HL-60 (cell line): ENCODE results near the gene SLIT1.

Experiments
- DNase-seq, 2 experiments: peaks; one replicate each; pipeline ENCODE4 v3.0.0-alpha.2; 2010 to 2020; ENCODE audit warnings: low read depth in 1 of 2, low spot score in 1 of 2
- H3K27ac ChIP-seq: fragments of 250-450 bp; sonication (Bioruptor Pico); replicated peaks from 2 replicates; pipeline ENCODE4 v1.5.1; 2020; ENCODE audit warnings: mild to moderate bottlenecking, moderate library complexity
- H3K27me3 ChIP-seq: fragments of 250-450 bp; sonication (Bioruptor Pico); 2 replicates; pipeline ENCODE4 v1.5.1; 2021; ENCODE audit warnings: mild to moderate bottlenecking, moderate library complexity; ENCODE audit not compliant: insufficient read depth, poor library complexity, severe bottlenecking
- H3K4me3 ChIP-seq: replicated peaks from 2 replicates; pipeline ENCODE4 v1.5.1; 2011; ENCODE audit warnings: mild to moderate bottlenecking, control low read depth, low read length; ENCODE audit not compliant: insufficient read depth
- GABPA ChIP-seq: IDR thresholded peaks from 2 replicates; pipeline ENCODE4 v1.6.1; 2012; ENCODE audit warnings: low read depth
- POLR2AphosphoS5 ChIP-seq: IDR thresholded peaks from 2 replicates; pipeline ENCODE4 v1.6.1; 2012; ENCODE audit warnings: low read depth
- SPI1 ChIP-seq: IDR thresholded peaks from 2 replicates; pipeline ENCODE4 v1.6.1; 2012; ENCODE audit warnings: low read depth, mild to moderate bottlenecking, borderline replicate concordance
- TF ChIP-seq, protein P1 (sequence below): IDR thresholded peaks from one replicate; pipeline ENCODE4 v1.5.1; 2011; ENCODE audit warnings: low read length, control low read depth, inconsistent platforms; ENCODE audit not compliant: insufficient read depth
- TF ChIP-seq, protein P2 (sequence below): IDR thresholded peaks from 2 replicates; pipeline ENCODE4 v1.6.1; 2012; ENCODE audit warnings: low read depth; ENCODE audit not compliant: insufficient replicate concordance

Gene SLIT1

DNA sequence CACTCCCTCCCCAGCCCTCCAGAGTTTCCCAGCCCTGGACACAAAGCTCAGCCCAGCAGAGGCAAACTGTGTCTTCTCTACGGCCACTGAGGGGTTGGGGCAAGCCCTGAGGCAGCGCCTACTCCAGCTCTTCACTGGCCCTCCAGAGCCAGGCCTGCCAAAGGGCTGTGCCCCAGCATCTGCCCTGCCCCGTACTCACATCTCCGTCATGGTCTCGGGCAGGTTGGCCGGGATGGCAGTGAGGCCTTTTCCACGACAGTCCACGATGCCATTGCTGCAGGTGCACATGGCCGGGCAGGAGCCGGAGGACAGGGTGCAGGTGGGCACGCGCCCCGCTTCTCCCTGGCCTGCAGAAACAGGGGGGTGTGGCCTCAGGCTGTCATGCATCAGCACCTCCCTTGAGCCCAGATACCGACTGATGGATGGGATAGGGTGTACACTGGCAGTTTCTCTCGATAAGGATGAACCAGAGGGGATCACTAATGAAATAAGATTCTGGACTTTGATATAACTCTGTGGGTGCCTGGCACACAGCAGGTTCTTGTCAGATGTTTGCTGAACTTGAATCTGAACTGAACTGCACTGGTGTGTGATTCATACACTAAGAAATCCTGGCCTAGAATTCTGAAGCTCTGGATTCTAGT is 125.2 kb downstream of the SLIT1 start:
- DNase-seq, result no peak
- TF ChIP-seq POLR2AphosphoS5 (no peak), SPI1 (no peak), GABPA (no peak)
- TF ChIP-seq, protein P1, sequence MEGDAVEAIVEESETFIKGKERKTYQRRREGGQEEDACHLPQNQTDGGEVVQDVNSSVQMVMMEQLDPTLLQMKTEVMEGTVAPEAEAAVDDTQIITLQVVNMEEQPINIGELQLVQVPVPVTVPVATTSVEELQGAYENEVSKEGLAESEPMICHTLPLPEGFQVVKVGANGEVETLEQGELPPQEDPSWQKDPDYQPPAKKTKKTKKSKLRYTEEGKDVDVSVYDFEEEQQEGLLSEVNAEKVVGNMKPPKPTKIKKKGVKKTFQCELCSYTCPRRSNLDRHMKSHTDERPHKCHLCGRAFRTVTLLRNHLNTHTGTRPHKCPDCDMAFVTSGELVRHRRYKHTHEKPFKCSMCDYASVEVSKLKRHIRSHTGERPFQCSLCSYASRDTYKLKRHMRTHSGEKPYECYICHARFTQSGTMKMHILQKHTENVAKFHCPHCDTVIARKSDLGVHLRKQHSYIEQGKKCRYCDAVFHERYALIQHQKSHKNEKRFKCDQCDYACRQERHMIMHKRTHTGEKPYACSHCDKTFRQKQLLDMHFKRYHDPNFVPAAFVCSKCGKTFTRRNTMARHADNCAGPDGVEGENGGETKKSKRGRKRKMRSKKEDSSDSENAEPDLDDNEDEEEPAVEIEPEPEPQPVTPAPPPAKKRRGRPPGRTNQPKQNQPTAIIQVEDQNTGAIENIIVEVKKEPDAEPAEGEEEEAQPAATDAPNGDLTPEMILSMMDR, result no peak
- TF ChIP-seq, protein P2, sequence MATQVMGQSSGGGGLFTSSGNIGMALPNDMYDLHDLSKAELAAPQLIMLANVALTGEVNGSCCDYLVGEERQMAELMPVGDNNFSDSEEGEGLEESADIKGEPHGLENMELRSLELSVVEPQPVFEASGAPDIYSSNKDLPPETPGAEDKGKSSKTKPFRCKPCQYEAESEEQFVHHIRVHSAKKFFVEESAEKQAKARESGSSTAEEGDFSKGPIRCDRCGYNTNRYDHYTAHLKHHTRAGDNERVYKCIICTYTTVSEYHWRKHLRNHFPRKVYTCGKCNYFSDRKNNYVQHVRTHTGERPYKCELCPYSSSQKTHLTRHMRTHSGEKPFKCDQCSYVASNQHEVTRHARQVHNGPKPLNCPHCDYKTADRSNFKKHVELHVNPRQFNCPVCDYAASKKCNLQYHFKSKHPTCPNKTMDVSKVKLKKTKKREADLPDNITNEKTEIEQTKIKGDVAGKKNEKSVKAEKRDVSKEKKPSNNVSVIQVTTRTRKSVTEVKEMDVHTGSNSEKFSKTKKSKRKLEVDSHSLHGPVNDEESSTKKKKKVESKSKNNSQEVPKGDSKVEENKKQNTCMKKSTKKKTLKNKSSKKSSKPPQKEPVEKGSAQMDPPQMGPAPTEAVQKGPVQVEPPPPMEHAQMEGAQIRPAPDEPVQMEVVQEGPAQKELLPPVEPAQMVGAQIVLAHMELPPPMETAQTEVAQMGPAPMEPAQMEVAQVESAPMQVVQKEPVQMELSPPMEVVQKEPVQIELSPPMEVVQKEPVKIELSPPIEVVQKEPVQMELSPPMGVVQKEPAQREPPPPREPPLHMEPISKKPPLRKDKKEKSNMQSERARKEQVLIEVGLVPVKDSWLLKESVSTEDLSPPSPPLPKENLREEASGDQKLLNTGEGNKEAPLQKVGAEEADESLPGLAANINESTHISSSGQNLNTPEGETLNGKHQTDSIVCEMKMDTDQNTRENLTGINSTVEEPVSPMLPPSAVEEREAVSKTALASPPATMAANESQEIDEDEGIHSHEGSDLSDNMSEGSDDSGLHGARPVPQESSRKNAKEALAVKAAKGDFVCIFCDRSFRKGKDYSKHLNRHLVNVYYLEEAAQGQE, result no peak
- Histone ChIP-seq H3K27me3 (no peaks in the 10 kb centered on the region), H3K27ac (no peak overlapping the region), H3K4me3 (no peak overlapping the region)

DNA sequence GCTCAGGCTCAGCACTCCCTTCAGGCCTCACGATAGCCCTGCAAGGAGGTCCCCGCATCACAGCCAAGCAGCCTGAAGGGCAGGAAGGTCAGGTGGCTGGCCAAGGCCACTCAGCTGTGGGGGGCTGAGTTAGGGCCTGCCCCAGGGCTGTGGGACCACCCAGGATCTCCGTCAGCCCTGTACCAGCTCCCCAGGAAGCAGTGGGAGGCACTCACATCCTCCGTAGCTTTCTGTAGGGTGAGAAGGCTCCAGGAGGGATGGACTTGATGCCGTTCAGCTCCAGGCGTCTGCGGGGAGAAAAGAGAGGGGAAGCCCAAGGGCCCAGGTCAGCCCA is 125.9 kb downstream of the SLIT1 start:
- no peak overlapping the region for H3K27ac ChIP-seq
- no peak for DNase-seq
- H3K27me3 ChIP-seq, result no peaks in the 10 kb centered on the region
- no peak for TF ChIP-seq SPI1
- H3K4me3 ChIP-seq, result no peak overlapping the region

DNA sequence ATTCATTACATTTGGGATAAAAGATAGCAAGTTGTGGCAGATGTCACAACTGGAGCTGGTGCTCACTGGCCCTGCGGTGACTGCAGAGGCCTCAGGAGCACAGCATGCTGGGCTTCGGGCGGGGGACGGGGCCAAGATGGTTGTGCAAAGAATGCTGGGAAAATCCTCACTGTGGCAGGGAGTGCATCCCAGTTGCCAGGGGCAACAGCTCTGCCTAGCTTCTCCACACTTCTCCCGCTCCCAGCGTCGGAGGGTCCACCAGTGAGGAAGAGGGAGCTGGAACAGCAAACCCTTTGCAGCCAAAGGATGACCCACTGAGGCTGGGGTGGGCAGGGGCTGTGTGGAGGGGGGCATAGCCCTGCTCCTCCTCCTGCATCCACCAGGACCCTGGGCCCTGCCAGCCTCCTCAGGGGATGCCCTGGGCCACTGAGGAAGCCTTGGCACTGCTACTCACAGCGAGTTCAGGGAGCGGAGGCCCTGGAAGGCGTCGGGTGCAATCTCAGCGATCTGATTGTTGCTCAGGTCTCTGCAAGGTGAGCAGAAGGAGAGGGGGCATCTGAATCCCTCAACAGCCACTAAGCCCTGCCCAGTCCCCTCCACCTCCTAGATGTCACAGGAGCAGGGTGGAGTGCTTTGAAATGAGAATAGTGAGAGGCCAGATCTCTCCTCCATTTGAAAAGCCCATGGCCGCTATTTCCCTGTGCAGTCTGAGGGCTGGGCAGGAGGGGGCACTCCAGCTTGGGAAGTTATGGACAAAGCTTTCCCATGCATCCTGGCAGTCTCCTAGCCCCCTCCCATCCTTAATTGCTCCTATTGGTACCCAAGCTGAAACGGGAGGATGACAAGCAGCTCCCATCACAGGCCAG is 126.5 kb downstream of the SLIT1 start:
- no peak overlapping the region for H3K4me3 ChIP-seq
- TF ChIP-seq SPI1 (no peak), POLR2AphosphoS5 (no peak), GABPA (no peak)
- TF ChIP-seq, protein P1, result no peak
- TF ChIP-seq, protein P2, result no peak
- no peak overlapping the region for H3K27ac ChIP-seq
- no peaks in the 10 kb centered on the region for H3K27me3 ChIP-seq
- no peak for DNase-seq

DNA sequence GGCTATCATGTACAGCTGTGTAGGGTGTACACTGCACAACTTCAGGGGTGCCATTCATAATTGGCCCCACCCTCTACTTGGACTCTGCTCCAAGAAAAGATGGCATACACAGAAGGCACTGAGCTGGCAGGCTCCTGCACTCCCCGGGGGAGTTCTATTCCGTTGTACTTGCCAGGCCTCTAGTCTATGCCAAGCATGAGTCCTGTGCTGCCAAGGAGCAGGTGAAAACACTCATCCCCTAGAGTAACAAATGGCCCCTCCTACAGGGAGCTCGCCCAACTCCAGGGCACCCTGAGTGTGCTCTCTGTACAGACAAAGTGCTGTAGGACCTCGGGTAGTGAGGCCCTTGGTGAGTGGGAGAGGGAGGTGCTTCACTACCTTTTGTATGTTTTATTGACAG is 127.2 kb downstream of the SLIT1 start:
- no peak for DNase-seq
- TF ChIP-seq POLR2AphosphoS5, result no peak
- TF ChIP-seq, protein P1, result no peak
- TF ChIP-seq, protein P2, result no peak
- TF ChIP-seq GABPA, result no peak
- no peak for TF ChIP-seq SPI1
- Histone ChIP-seq H3K4me3 (no peak overlapping the region), H3K27ac (no peak overlapping the region), H3K27me3 (no peaks in the 10 kb centered on the region)
